ENCODE data around the gene WDR82.

GRCh38 chr3:52302426-52303145, 24.1 kb upstream of the WDR82 start:
- TF ChIP-seq CTCF (IDR thresholded peaks at IDR 0.05) = no peak
- no peak for TF ChIP-seq POLR2A (IDR thresholded peaks at IDR 0.05)
